ENCODE data around the gene ADPRH.
A peak's percentile ranks its signal among the peaks of the same experiment; 100 is the strongest.

Gene ADPRH

GRCh38 chr3:119616056-119616455, 36.8 kb downstream of the ADPRH start:
- no peaks in the 10 kb centered on the region for H3K27me3 ChIP-seq (ENCODE audit: low read depth, low read length)
- H3K4me3 ChIP-seq (ENCODE audit: low read depth in 1 of 2, low read length in 2 of 2) = no peak overlapping the region
- no peaks in the 10 kb centered on the region for H3K9me3 ChIP-seq (ENCODE audit: control insufficient read depth in 1 of 2, low read length in 2 of 2)
- no peak overlapping the region for H3K27ac ChIP-seq (ENCODE audit: low read length)
- no peaks in the 10 kb centered on the region for H3K36me3 ChIP-seq (ENCODE audit: control insufficient read depth in 1 of 2, insufficient read depth in 2 of 2, low read length in 2 of 2)
- H3K4me1 ChIP-seq (ENCODE audit: control insufficient read depth in 1 of 2, insufficient read depth in 2 of 2, low read length in 2 of 2) = no peaks in the 10 kb centered on the region

GRCh38 chr3:119619094-119619493, 39.8 kb downstream of the ADPRH start:
- Histone ChIP-seq H3K36me3 (ENCODE audit: control insufficient read depth in 1 of 2, insufficient read depth in 2 of 2, low read length in 2 of 2) (no peaks in the 10 kb centered on the region), H3K27ac (ENCODE audit: low read length) (no peak overlapping the region), H3K27me3 (ENCODE audit: low read depth, low read length) (no peaks in the 10 kb centered on the region), H3K9me3 (ENCODE audit: control insufficient read depth in 1 of 2, low read length in 2 of 2) (no peaks in the 10 kb centered on the region), H3K4me1 (ENCODE audit: control insufficient read depth in 1 of 2, insufficient read depth in 2 of 2, low read length in 2 of 2) (no peaks in the 10 kb centered on the region), H3K4me3 (ENCODE audit: low read depth in 1 of 2, low read length in 2 of 2) (no peak overlapping the region)

GRCh38 chr3:119620899-119621298, 41.6 kb downstream of the ADPRH start:
- Histone ChIP-seq H3K4me1 (ENCODE audit: control insufficient read depth in 1 of 2, insufficient read depth in 2 of 2, low read length in 2 of 2) (no peaks in the 10 kb centered on the region), H3K9me3 (ENCODE audit: control insufficient read depth in 1 of 2, low read length in 2 of 2) (no peaks in the 10 kb centered on the region), H3K27me3 (ENCODE audit: low read depth, low read length) (no peaks in the 10 kb centered on the region), H3K36me3 (ENCODE audit: control insufficient read depth in 1 of 2, insufficient read depth in 2 of 2, low read length in 2 of 2) (no peaks in the 10 kb centered on the region), H3K4me3 (ENCODE audit: low read depth in 1 of 2, low read length in 2 of 2) (no peak overlapping the region), H3K27ac (ENCODE audit: low read length) (no peak overlapping the region)

- Histone ChIP-seq H3K4me3 (ENCODE audit: low read depth in 1 of 2, low read length in 2 of 2) (no peak overlapping the region), H3K27ac (ENCODE audit: low read length) (no peak overlapping the region), H3K4me1 (ENCODE audit: control insufficient read depth in 1 of 2, insufficient read depth in 2 of 2, low read length in 2 of 2) (peaks cover 3 to 4% of the 10 kb centered on the region in 2 donors), H3K9me3 (ENCODE audit: control insufficient read depth in 1 of 2, low read length in 2 of 2) (no peaks in the 10 kb centered on the region), H3K36me3 (ENCODE audit: control insufficient read depth in 1 of 2, insufficient read depth in 2 of 2, low read length in 2 of 2) (no peaks in the 10 kb centered on the region), H3K27me3 (ENCODE audit: low read depth, low read length) (no peaks in the 10 kb centered on the region)
These were observed 44.9 kb downstream of the ADPRH start for GRCh38 chr3:119624002-119624720.

GRCh38 chr3:119625451-119626153, 46.3 kb downstream of the ADPRH start:
- Histone ChIP-seq H3K36me3 (ENCODE audit: control insufficient read depth in 1 of 2, insufficient read depth in 2 of 2, low read length in 2 of 2) (no peaks in the 10 kb centered on the region), H3K4me1 (ENCODE audit: control insufficient read depth in 1 of 2, insufficient read depth in 2 of 2, low read length in 2 of 2) (peaks cover 3 to 11% of the 10 kb centered on the region in 2 donors), H3K4me3 (ENCODE audit: low read depth in 1 of 2, low read length in 2 of 2) (no peak overlapping the region), H3K27me3 (ENCODE audit: low read depth, low read length) (no peaks in the 10 kb centered on the region), H3K9me3 (ENCODE audit: control insufficient read depth in 1 of 2, low read length in 2 of 2) (no peaks in the 10 kb centered on the region), H3K27ac (ENCODE audit: low read length) (no peak overlapping the region)

- Histone ChIP-seq H3K27ac (ENCODE audit: low read length) (no peak overlapping the region), H3K27me3 (ENCODE audit: low read depth, low read length) (no peaks in the 10 kb centered on the region), H3K4me3 (ENCODE audit: low read depth in 1 of 2, low read length in 2 of 2) (no peak overlapping the region), H3K4me1 (ENCODE audit: control insufficient read depth in 1 of 2, insufficient read depth in 2 of 2, low read length in 2 of 2) (peaks cover 3 to 11% of the 10 kb centered on the region in 2 donors), H3K36me3 (ENCODE audit: control insufficient read depth in 1 of 2, insufficient read depth in 2 of 2, low read length in 2 of 2) (no peaks in the 10 kb centered on the region), H3K9me3 (ENCODE audit: control insufficient read depth in 1 of 2, low read length in 2 of 2) (no peaks in the 10 kb centered on the region)
These were observed 46.9 kb downstream of the ADPRH start for GRCh38 chr3:119626196-119626595.

- H3K27me3 ChIP-seq (ENCODE audit: low read depth, low read length) = no peaks in the 10 kb centered on the region
- no peak overlapping the region for H3K4me3 ChIP-seq (ENCODE audit: low read depth in 1 of 2, low read length in 2 of 2)
- no peaks in the 10 kb centered on the region for H3K36me3 ChIP-seq (ENCODE audit: control insufficient read depth in 1 of 2, insufficient read depth in 2 of 2, low read length in 2 of 2)
- H3K9me3 ChIP-seq (ENCODE audit: control insufficient read depth in 1 of 2, low read length in 2 of 2) = no peaks in the 10 kb centered on the region
- H3K4me1 ChIP-seq (ENCODE audit: control insufficient read depth in 1 of 2, insufficient read depth in 2 of 2, low read length in 2 of 2) = peaks cover 3 to 11% of the 10 kb centered on the region in 2 donors
- H3K27ac ChIP-seq (ENCODE audit: low read length) = no peak overlapping the region
These were observed 48.2 kb downstream of the ADPRH start for GRCh38 chr3:119627461-119627860.

GRCh38 chr3:119628390-119628789, 49.1 kb downstream of the ADPRH start:
- peaks cover 3 to 11% of the 10 kb centered on the region in 2 donors for H3K4me1 ChIP-seq (ENCODE audit: control insufficient read depth in 1 of 2, insufficient read depth in 2 of 2, low read length in 2 of 2)
- no peaks in the 10 kb centered on the region for H3K9me3 ChIP-seq (ENCODE audit: control insufficient read depth in 1 of 2, low read length in 2 of 2)
- no peak overlapping the region for H3K4me3 ChIP-seq (ENCODE audit: low read depth in 1 of 2, low read length in 2 of 2)
- no peaks in the 10 kb centered on the region for H3K27me3 ChIP-seq (ENCODE audit: low read depth, low read length)
- peak overlapping the region; percentile 24 for H3K27ac ChIP-seq (ENCODE audit: low read length)
- H3K36me3 ChIP-seq (ENCODE audit: control insufficient read depth in 1 of 2, insufficient read depth in 2 of 2, low read length in 2 of 2) = no peaks in the 10 kb centered on the region

- H3K9me3 ChIP-seq (ENCODE audit: control insufficient read depth in 1 of 2, low read length in 2 of 2) = no peaks in the 10 kb centered on the region
- peaks cover 3 to 11% of the 10 kb centered on the region in 2 donors for H3K4me1 ChIP-seq (ENCODE audit: control insufficient read depth in 1 of 2, insufficient read depth in 2 of 2, low read length in 2 of 2)
- H3K27me3 ChIP-seq (ENCODE audit: low read depth, low read length) = no peaks in the 10 kb centered on the region
- H3K27ac ChIP-seq (ENCODE audit: low read length) = no peak overlapping the region
- no peaks in the 10 kb centered on the region for H3K36me3 ChIP-seq (ENCODE audit: control insufficient read depth in 1 of 2, insufficient read depth in 2 of 2, low read length in 2 of 2)
- H3K4me3 ChIP-seq (ENCODE audit: low read depth in 1 of 2, low read length in 2 of 2) = no peak overlapping the region
These were observed 49.6 kb downstream of the ADPRH start for GRCh38 chr3:119628816-119629445.

- H3K4me3 ChIP-seq (ENCODE audit: low read depth in 1 of 2, low read length in 2 of 2) = no peak overlapping the region
- H3K27ac ChIP-seq (ENCODE audit: low read length) = peak overlapping the region; percentile 40
- no peaks in the 10 kb centered on the region for H3K27me3 ChIP-seq (ENCODE audit: low read depth, low read length)
- H3K4me1 ChIP-seq (ENCODE audit: control insufficient read depth in 1 of 2, insufficient read depth in 2 of 2, low read length in 2 of 2) = peaks cover 3 to 11% of the 10 kb centered on the region in 2 donors
- H3K36me3 ChIP-seq (ENCODE audit: control insufficient read depth in 1 of 2, insufficient read depth in 2 of 2, low read length in 2 of 2) = no peaks in the 10 kb centered on the region
- no peaks in the 10 kb centered on the region for H3K9me3 ChIP-seq (ENCODE audit: control insufficient read depth in 1 of 2, low read length in 2 of 2)
These were observed 51.0 kb downstream of the ADPRH start for GRCh38 chr3:119630128-119630879.

- Histone ChIP-seq H3K9me3 (ENCODE audit: control insufficient read depth in 1 of 2, low read length in 2 of 2) (no peaks in the 10 kb centered on the region), H3K4me1 (ENCODE audit: control insufficient read depth in 1 of 2, insufficient read depth in 2 of 2, low read length in 2 of 2) (peaks cover 3 to 11% of the 10 kb centered on the region in 2 donors), H3K27ac (ENCODE audit: low read length) (peak overlapping the region; percentile 33)
These were observed 51.6 kb downstream of the ADPRH start for GRCh38 chr3:119630880-119631329.

More at GRCh38 chr3:119630880-119631329, 51.6 kb downstream of the ADPRH start:
- Histone ChIP-seq H3K27me3 (ENCODE audit: low read depth, low read length) (no peaks in the 10 kb centered on the region), H3K36me3 (ENCODE audit: control insufficient read depth in 1 of 2, insufficient read depth in 2 of 2, low read length in 2 of 2) (no peaks in the 10 kb centered on the region), H3K4me3 (ENCODE audit: low read depth in 1 of 2, low read length in 2 of 2) (no peak overlapping the region)

Measured in muscle layer of duodenum (tissue), 2 donors.